ENCODE measurements around the gene FGF9.

DNA sequence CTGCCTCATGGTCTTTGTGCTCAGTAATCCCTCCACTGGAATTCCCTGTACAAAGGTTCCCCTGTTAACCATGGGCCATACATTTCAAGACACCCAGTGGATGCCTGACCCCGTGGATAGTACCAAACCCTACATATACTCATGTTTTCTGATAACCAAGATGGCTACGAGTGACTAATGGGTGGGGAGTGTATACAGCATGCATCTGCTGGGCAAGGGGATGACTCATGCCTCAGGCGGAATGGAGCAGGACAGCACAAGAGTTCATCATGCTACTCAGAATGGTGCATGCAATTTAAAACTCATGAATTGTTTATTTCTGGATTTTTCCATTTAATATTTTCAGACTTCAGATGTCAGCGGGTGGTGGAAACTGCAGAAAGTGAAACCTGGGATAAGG lies 13.3 kb upstream of the FGF9 start:
- TF ChIP-seq CTCF (IDR thresholded peaks at IDR 0.05; ENCODE audit: low read depth, low read length) (no peak), POLR2A (IDR thresholded peaks at IDR 0.05; ENCODE audit: extremely low read depth, insufficient read length) (no peak)
- TF ChIP-seq, protein P1, sequence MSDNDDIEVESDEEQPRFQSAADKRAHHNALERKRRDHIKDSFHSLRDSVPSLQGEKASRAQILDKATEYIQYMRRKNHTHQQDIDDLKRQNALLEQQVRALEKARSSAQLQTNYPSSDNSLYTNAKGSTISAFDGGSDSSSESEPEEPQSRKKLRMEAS (IDR thresholded peaks at IDR 0.05; ENCODE audit: low read depth, low read length): no peak

Data from NB4 (cell line).